GM18858 (cell line): Measurements from ENCODE around the gene GAMT.

Experiments used
- ATAC-seq: cut with Tn5 transposase; IDR thresholded peaks from one replicate; pipeline ENCODE4 v1.9.1; 2021; ENCODE audit not compliant: unreplicated experiment

GAMT gene

DNA sequence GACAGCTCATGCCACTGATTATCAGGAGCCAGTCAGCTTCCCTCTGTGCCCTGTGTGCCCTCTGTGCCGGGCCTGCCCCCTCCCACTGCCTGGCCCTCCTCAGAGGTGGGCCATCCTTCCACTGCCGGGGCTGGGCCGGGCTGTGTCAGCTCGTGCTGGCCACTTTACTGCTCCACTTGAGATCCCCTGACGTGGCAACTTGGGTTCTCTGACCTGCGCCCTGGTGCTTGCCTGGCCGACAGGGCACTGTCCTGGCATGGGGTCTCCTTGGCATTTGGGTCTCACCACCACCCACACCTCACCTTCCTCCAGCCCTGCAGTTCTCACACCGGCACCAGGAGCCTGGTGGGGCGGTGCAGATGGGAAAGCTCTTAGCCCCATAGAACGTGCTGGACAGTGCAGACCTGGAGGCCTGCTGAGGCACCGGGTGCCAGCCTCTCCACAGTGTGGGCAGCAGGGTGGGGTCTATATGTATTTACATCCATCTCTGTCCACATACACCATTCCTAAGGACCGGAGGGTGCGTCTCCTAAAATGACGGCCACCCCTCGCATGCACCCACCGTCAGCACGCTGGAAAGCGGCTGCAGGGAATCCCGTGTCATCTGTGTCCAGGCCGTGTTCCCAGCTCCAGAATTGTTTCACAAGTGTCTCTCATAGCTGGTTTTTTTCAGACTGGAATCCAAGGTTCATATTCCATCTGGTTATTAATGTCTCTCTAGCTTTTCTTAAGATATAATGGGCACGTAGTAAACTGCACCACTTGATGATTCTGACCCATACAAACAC is 17.8 kb upstream of the GAMT start:
- ATAC-seq: no peak

DNA sequence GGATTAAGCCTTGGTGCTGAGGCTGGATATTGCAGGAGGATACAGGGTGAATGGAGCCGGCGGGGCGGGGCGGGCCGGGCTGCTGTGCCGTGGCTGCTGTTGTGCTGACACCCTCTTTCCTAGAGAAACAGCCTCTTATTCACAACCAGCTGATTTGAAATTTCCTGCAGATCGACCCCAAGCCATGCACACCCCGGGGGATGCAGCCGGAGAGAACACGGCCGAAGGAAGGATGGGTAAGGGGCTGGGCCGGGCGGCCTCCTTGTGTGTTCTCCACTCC is 17.1 kb upstream of the GAMT start:
- no peak for ATAC-seq

DNA sequence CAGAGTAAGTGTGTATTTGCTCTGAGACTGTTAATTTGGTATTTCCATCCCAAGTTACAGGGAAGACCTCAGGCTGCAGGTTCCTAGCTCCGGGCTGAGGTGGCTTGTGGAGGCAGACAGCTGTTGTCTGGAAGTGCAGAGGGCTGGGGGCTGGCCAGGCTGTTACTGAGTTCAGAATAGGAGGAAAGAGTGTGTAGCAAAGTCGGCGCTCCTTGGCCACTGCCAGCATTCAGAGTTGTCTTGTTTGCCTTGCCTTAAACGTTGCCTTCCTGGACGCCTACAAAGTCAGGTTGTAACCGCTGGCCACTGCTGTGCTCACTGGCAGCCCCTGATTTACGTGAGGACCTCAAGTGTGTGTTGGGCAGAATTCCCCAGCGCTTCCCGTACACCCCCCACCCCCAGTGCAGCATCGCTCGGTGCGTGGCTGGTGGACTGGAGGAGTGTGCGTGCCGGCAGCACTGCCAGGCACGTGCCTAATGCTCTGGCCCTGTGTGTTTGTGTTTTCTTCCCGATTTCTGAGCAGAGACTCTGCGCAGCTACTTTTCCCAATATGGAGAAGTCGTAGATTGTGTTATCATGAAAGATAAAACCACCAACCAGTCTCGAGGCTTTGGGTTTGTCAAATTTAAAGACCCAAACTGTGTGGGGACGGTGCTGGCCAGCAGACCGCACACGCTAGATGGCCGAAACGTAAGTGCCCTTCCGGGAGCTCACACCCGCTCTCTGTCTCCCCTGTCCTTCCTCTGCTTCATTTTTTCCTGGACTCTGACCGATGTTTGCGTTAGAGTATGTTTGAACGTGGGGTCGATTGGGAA is 16.5 kb upstream of the GAMT start:
- no peak for ATAC-seq

DNA sequence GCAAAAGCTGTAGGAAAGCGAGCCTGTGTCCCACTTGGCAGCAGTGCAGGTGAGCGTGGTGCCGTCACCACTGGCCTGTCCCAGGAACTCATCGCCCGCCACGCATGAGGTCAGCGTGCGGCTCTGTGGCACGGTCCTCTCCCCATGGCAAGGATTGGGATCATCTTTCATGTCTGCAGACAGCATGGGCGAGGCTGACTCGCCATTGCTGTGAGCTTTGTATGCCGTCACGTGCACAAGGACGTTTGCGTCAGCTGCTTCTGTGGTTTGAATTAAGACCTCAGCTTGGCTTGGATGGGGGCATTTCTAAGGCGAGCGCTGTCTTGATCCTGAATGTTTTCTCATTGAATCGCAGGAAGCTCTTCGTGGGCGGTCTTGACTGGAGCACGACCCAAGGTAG is 15.8 kb upstream of the GAMT start:
- ATAC-seq: no peak

DNA sequence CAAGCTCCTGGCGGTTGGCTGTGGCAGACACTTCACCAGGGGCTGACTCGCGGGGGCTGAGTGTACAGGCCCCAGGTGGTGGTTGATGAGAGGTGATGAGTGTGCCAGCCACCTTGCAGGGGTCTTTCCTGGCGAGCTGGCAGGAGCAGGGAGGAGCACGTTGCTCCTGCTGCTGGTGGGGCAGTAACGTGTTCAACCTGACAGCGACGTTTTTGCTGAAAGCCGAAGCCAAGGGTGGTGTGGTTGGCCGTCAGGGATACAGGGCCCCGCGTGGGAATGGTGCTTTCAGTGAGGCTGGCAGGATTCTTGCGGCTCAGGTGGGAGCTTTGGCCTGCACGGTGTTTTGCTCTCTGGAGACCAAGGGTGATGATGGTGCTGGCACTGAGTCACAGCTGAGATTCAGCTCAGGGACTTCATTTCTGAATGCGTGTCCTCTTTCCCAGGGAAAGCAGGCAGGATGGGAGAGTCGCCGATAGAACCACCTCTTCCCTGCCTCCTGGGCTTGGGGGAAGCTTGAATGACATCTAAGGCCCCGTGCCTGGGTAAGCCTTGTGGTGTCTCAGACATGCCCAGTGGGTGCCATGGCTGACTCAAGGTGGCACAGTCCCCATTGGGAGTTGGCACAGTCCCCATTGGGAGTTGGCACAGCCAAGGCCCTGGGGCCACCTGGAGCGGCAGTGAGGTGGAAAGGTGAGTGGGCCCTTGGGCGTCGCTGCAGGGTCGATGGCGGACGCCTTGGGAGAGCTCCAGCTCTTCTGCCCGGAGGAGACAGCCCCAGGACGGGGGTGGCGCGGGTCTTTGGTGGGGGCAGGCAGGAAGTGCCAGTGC is 14.9 kb upstream of the GAMT start:
- no peak for ATAC-seq

DNA sequence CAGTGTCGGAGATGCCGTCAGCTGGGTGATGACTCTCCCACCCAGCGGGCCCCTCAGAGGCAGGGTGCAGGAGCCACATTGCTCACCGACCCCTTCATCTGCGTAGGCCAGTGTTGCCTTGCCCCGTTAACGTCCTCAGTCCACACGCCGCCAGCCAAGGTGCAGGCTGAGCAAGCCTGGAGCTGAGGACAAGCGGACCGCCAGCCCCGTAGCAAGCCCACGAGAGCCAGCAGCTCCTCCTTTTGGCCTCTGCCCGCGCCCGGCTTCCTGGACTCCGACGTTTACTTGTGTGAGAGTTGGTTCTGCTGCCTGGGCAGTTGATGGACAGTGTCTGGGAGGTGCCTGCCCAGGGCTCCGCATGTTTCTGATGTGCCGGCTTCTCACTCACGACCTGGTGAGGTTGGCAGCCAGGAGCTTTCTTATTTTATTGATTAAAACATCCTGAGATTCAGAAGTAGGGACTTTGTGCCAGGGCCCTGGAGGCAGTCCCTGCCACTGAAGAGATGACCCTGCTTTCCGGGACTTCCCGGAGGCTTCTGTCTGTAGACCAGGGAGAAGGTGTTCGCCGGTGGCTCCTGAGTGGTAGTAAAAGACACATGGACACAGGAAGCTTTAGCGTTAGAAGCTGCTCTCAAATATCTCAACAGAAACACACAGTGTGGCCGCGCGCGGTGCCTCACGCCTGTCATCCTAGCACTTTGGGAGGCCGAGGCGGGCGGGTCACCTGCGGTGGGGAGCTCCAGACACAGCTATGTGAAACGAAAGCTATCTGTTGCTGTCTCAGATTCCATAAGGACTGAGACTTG is 11.9 kb upstream of the GAMT start:
- no peak for ATAC-seq

DNA sequence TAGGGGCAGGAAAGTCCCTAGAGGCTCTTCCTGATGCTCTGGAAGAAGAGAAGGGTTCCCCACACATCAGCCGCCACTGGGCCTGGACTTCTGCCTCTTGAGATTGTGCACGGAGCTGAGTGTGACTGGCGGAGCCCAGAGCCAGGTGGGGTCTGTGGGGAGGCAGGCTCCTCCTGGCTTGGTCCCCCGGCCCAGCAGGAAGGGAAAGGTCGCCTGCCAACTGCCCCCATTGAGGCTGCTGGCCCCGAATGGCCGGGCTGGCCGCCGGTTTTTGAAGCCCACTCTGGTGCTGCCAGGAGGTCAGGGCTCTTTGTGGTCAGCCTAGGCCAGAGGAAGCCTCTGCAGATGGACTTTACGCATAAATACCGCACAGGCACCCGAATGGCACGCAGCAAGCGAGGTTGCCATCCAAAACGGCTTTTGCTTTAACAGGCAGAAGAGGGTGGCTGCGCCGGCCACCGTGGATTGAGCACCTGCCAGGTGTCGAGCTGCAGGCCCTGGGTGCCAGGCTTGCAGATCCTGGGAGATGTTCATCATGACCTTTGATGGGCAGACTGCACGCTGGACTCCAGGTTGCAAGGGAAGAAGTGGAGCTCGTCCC is 11.1 kb upstream of the GAMT start:
- no peak for ATAC-seq

DNA sequence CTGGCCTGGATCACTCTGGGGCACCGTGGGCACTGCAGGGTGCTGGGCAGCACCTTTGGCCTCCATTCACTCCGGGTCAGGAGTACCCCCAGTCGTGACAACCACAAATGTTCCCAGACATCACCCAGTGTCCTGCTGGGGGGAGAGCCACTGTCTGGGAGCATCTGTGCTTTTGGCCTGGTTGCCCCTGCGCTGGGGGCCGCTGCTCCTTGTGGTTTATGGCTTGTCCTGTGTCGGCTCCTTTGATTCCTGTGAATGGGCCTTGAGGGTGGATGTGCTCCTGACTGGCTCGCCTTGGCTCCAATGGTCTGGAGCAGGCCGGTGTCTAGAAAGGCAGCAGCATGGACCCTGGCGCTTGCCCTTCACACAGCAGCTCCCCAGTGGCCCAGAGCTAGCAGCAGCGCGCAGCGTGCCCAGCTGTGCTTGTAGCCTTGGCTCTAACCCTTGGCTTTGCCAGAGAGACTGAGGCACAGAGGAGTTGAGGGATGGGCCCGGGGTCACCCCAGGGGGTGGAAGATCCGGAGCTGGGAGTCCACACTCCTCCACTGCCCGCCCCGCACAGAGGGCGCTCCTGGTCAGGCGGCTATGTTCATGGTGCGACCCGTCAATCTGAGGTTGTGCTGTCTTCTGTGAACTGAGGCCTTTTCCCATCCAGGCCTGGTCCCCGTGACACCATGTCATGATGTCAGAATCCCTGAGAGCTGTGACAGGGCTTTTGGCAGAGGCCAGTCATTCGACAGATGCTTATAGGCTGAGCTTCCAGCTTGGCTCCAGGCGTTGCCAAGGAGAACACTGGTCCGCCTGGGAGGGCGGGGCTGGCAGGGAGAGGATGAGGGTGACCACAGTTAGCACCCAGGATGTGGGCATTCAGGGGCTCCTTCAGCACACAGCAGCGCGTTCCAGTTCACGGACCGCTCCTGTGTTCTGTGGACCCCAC is 10.2 kb upstream of the GAMT start:
- ATAC-seq: no peak

DNA sequence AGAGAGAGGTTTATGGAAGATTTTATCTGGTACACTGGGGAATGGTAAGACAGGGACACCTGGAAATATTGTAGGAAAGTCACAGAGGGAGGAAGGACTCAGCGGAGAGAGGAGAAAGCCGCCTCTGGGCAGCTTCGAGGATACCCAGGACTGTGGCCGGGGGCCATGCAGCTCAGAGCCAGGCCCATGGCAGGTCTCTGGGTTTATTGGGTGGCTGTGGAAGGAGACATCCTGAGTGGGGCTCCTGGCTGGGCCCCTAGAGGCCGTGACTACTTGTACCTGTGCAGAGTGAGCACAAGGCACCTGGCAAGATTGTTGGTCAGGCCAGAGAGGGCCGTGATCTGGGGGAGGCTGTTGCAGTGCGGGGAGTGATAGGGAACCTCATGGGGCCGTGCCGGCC is 9.4 kb upstream of the GAMT start:
- no peak for ATAC-seq

DNA sequence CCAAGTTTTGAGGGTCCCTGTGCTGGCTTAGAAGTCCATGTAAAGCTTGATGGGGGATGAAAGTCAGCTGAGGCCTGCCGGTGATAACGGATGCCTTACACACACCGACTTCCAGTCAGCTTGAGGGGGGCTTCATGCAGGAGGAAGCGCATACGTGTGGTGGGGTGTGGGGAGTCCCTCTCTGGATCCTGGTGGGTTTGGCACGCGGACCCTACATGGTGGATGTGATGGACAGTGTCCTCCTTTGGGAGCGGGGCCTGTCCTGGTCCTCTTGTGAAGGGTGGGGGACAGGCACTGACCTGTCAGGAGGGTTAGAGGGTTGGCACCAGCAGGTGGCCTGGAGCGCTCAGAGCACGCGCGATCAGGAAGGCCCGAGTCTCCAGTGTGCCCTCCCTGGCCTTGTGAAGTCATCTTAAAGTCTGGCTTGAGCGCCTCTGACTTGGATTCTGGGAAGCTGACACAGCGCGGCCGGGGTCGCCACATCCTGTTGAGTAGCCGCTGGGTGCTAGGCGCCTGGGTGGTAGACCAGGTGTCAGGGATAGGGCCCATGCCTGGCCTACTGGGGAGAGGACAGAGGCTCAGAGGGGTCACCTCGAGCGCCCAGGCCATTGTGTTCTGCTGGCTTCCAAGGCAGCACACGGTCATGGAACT is 8.9 kb upstream of the GAMT start:
- ATAC-seq: no peak

DNA sequence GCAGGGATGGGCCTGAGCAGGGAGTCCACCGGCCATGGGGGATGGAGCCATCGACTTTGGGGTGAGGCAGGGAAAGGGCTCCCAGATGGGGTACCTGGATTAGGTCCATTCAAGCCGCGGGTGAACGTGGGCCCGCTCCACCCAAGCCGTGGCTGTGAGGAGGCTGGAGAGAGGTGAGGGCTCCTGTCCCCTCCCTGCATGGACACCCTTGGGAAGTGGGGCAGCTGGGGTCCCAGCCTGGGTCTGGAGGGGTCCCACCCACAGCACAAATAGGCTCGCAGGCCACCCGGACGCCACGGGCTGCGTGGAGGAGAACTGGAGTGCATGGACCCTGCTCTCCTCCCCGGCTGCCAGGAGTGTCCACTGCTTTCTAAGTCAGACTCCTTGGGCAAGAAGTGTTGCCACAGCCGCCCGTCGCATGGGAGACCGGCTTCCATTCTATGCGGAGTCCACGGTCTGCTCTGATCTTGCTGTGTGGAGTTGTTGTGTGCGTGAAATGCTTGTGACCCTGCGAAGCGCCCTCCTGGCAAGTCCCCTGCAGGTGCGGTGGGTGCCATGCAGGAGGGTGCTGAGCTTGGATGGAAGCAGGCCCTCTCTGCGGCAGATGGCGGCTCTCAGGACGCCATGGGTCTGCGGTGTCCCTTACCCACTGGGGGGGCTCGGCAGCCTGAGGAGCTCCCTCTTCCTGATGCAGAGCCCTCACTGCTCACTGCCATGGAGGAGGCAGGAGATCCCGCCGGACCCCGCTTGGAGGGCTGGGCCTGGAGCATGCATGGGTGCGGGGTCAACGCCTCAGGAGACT is 8.1 kb upstream of the GAMT start:
- ATAC-seq: no peak

DNA sequence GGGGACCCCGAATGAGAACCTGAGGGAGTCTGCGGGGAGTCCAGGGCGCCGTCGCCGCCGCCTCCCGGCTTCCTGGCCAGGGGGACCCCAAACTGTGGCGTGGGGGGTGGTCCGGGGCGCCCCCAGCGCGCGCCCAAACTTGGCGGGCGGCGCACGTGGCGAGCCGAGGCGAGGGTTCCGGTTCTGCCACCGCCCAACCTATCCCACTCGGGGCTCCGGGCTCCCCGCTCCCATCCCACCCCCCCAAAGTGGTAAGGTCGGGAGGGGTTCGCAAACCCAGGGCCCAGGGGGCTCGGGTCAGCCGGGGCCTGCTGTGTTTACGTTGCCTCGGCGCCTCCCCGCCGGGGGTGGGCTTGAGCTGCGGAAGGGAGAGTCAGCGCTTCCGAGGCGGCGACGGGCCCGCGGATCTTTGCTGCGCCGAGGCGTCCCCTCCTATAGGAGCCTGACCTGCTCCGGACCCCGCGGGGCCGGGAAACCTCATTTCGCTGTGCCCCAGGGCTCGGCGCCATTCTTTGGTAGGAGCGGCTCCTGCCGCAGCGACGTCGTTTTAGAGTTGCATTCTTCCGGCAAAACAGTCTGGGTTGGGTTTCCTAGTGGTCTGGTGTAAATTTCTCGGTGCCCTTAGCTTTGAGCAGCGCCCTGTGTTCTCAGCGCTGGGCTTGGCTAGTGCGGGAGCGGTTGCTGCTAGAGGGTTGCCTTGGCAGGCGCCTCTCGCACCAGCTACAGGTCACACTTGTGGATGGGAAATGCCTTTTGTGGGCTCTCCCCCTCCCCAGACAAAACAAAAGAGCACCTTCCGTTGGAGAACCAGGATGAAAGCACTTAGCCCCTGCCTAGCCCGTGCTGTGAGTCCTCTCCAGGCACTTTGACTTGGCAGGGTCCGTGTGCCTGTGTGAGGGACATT is 7.2 kb upstream of the GAMT start:
- ATAC-seq: no peak

DNA sequence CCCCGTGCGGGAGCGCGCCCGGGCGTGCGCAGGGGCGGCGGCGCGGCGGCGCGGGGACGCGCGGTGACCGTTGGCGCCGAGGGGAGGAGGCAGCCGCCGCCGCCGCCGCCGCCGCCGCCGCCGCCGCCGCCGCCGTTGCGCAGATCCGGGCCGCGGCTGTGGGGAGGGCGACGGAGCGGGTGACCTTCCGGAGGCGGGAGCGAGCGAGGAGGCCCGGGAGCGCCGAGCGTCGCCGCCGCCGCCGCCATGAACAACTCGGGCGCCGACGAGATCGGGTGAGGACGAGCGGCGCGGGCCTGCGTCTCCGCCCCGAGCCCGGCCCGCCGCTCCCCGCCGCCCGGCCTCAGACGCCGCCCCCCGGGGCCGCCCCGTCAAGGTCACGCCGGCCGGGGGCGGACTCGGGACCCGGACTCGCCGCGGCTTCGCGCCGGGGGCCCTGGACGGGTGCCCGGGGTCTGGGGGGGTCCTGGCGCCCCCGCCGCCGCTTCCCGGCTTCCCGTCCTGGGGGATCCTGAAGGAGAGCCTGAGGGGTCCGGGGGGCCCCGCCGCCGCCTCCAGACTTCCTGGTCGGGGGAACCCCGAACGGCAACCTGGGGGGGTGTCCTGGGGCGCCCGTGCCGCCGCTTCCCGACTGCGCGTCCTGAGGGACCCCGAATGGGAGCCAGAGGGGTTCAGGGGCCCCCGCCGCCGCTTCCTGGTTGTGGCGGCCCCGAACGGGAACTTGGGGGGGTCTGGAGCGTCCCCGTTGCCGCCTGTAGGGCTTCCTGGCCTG is 6.4 kb upstream of the GAMT start, which contains the start of gene DAZAP1:
TSS of gene DAZAP1 (plus strand) at position 59 of the 772 bp plus-strand sequence. CDS start at position 247, 188 bp downstream.
- no peak for ATAC-seq

DNA sequence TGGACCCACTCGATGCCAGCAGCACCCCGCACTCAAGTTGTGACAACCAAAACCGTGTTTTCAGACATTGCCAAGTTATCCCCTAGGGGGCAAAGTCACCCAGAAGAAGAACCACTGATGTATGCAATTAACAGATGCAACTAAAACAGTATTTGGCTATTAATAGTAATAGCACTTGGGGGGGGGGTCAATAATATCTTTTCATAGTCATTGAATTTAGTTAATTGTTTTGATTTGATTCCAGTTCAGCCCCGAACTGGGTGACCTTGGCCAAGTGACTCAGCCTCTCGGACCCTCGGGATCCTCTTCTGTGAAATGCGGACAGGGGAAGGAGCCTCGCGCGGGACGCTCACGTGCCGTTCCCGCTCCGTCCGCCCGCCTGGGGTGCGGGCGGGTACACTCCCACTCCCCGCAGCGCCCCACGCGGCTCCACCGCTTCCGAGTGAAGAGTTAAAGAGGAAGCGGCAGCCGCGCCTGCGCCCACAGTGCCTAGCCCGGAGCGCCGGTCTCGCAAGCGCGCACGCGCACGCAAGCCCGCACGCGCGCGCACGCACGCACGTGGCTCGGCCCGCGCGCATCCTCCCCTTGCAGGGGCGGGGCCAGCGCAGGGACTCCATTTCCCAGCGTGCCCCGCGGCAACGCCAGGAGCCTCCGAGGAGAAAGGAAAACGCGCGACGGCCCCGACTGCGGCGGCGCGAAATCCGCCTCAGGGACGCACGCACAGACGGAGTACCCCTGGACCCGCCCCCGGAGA is 5.6 kb upstream of the GAMT start:
- ATAC-seq: peak; percentile 68

DNA sequence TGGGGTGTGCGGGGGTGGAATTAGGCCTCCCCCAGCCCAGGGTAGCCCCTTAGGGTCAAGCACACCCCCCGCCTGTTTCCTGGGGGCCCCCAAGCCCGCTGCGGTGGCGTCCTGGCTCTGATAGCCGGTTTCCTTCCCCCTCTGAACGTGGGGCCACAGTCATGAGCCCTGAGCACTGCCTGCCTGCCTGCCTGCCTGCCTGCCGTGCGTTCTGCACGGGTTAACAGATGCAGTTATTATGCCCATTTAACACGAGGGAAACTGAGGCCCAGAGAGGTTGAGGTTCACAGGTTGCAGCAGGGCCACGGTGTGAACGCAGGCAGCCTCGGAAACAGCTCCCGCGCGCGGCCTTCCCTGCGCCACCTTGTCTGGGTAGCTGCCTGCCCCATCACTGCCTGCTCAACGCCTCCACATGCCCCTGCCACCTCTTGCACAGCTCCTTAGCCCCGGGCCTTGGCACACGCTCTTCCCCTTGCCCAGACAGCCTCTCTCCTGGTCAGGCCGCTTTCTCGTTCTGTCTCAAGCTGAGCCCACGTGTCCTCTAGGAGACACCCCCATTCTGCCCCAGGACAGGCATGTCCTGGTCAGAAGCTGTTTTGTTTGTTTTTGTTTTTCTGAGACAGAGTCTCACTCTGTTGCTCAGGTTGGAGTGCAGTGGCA is 1.2 kb upstream of the GAMT start:
- ATAC-seq: no peak
